Fibroblast of pulmonary artery (primary cell): Measurements from ENCODE around the gene SPOP.

ENCODE experiments used
- DNase-seq: peaks from one replicate; pipeline ENCODE4 v3.0.0-alpha.2; 2010; ENCODE audit warnings: low read depth
- H3K4me3 ChIP-seq: replicated peaks from 2 replicates; pipeline ENCODE4 v1.5.1; 2011; ENCODE audit warnings: low read depth, mild to moderate bottlenecking, control low read depth, low read length, moderate library complexity
- CTCF ChIP-seq: IDR thresholded peaks from 2 replicates; pipeline ENCODE4 v1.5.1; 2011; ENCODE audit warnings: mild to moderate bottlenecking, control low read depth, low read length, inconsistent platforms; ENCODE audit errors: missing control alignments

Gene SPOP

GRCh38 chr17:49565948-49566491, 111.9 kb downstream of the SPOP start:
- peak; percentile 69 for DNase-seq
- no peak for TF ChIP-seq CTCF
- H3K4me3 ChIP-seq: no peak overlapping the region

GRCh38 chr17:49564638-49565037, 113.3 kb downstream of the SPOP start:
- no peak overlapping the region for H3K4me3 ChIP-seq
- no peak for TF ChIP-seq CTCF
- DNase-seq: no peak

- peak; percentile 71 for DNase-seq
- TF ChIP-seq CTCF: peak; percentile 73
- no peak overlapping the region for H3K4me3 ChIP-seq
Measured at GRCh38 chr17:49557312-49558024, 120.4 kb downstream of the SPOP start.

- H3K4me3 ChIP-seq: no peak overlapping the region
- peak; percentile 68 for DNase-seq
- peak; percentile 97 for TF ChIP-seq CTCF
Measured at GRCh38 chr17:49556223-49556943, 121.5 kb downstream of the SPOP start.

- no peak for TF ChIP-seq CTCF
- no peak overlapping the region for H3K4me3 ChIP-seq
- DNase-seq: no peak
Measured at GRCh38 chr17:49555495-49556222, 122.2 kb downstream of the SPOP start.

GRCh38 chr17:49554694-49555494, 123.0 kb downstream of the SPOP start:
- no peak for DNase-seq
- no peak overlapping the region for H3K4me3 ChIP-seq
- TF ChIP-seq CTCF: no peak
